Activated CD8-positive, alpha-beta memory T cell treated with anti-CD3 and anti-CD28 coated beads for 4 hours (primary cell): Measurements from ENCODE around the gene SULT1C2.

Source experiments
- DNase-seq, 2 donors: peaks; one replicate each; pipeline ENCODE4 v3.0.0-alpha.2; 2020; ENCODE audit warnings: low read depth in 2 of 2

The SULT1C2 gene

GRCh38 chr2:108293850-108294249, 5.2 kb downstream of the SULT1C2 start:
- DNase-seq, result no peak

- DNase-seq, result no peak
Observed at GRCh38 chr2:108297436-108298141, 8.9 kb downstream of the SULT1C2 start.

GRCh38 chr2:108301558-108301957, 12.9 kb downstream of the SULT1C2 start:
- DNase-seq, result no peak

- no peak for DNase-seq
Observed at GRCh38 chr2:108304975-108305374, 16.3 kb downstream of the SULT1C2 start.

GRCh38 chr2:108305901-108306300, 17.2 kb downstream of the SULT1C2 start:
- DNase-seq, result no peak

GRCh38 chr2:108309903-108310302, 21.2 kb downstream of the SULT1C2 start:
- DNase-seq, result no peak

GRCh38 chr2:108314586-108315296, 26.0 kb downstream of the SULT1C2 start:
- no peak for DNase-seq

GRCh38 chr2:108315444-108315934, 26.8 kb downstream of the SULT1C2 start:
- no peak for DNase-seq

- no peak for DNase-seq
Observed at GRCh38 chr2:108316033-108316432, 27.3 kb downstream of the SULT1C2 start.

- DNase-seq, result no peak
Observed at GRCh38 chr2:108316461-108317258, 28.0 kb downstream of the SULT1C2 start.

GRCh38 chr2:108320326-108320922, 31.7 kb downstream of the SULT1C2 start:
- no peak for DNase-seq

GRCh38 chr2:108323619-108324018, 34.9 kb downstream of the SULT1C2 start:
- no peak for DNase-seq

- DNase-seq, result no peak
Observed at GRCh38 chr2:108324531-108325255, 36.0 kb downstream of the SULT1C2 start.

- DNase-seq, result no peak
Observed at GRCh38 chr2:108325756-108326155, 37.1 kb downstream of the SULT1C2 start.

GRCh38 chr2:108329771-108330170, 41.1 kb downstream of the SULT1C2 start:
- no peak for DNase-seq

- no peak for DNase-seq
Observed at GRCh38 chr2:108330979-108331378, 42.3 kb downstream of the SULT1C2 start.

GRCh38 chr2:108345951-108346350, 57.3 kb downstream of the SULT1C2 start:
- DNase-seq, result no peak

- DNase-seq, result no peak
Observed at GRCh38 chr2:108346827-108347226, 58.1 kb downstream of the SULT1C2 start.

GRCh38 chr2:108347786-108348185, 59.1 kb downstream of the SULT1C2 start:
- no peak for DNase-seq

- DNase-seq, result no peak
Observed at GRCh38 chr2:108348816-108349570, 60.3 kb downstream of the SULT1C2 start.

- DNase-seq, result no peak
Observed at GRCh38 chr2:108349571-108349928, 60.9 kb downstream of the SULT1C2 start.
